ENCODE results near the gene GPR162. TPM values are rescaled to one million over a fixed set of nuclear protein-coding genes. Genes with fewer than 3 reads are reported as not detected.

The GPR162 gene
- total RNA-seq, 4 donors from 2014 or later = 0.16 to 0.31 (median 0.20) TPM; not detected in 1

DNA sequence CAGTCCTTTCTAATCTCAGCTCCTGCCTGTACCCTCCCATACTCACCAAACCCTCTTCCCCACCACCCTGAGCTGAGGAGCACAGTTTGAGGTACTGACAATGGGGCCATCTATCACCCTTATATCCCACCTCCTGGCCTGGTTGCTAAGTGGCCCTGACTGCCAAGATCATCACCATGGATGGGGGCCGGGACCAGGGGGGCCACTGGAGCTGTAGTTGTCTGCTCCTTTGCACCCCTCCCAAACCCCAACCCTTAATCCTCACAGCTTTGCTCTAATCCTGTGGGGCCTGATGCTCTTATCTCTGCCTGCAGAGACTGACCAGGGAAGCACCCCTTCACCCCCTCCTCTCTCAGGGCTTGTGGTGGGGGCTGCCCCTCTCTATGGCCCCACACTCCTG lies 18.7 kb downstream of the GPR162 start:
- in situ Hi-C loops (cut with MboI; ENCODE audit: low sequenced_read_pairs in 4 of 4) = loop anchor here in 1 of 4 donors (10.0 kb wide), 1 partner anchor 106 kb away; no protein-coding TSS in a partner anchor
- Histone ChIP-seq H3K27ac (no peak overlapping the region), H3K36me3 (no peaks in the 10 kb centered on the region)

DNA sequence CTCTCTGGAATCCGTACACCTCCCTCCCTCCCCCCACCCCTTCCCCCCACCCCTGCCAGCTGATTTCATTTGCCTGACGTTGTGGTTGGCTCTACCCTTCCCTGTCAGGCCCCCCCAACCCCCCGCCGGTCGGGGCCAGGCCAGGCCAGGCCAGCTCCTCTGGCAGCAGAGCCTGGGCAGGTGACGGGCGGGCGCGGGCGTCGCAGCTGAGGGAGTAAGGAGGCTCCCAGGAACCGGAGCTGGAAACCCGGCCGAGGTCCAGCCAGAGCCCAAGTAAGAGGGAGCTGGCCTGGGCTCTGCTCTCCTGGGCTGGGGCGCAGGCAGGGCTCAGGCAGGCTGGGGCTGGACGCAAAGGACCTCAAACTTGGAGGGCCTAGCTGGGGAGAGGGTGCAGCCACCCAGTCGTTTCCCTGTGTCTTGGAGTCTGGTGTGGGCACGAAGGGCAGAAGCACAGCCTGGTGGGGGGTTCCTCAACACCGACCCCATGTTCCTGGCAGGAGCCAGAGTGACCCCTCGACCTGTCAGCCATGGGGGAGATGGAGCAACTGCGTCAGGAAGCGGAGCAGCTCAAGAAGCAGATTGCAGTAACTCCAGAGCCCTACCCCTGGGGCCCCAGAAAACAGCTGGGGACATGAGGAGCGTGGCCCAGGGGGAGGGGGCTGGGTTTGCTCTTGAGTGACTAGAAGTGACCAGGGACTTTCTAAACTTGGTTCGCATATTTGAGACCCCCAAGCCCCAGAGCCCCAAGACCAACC lies 19.3 kb downstream of the GPR162 start, which contains the start of gene GNB3:
TSS of gene GNB3 (plus strand) at position 165 of the 755 bp plus-strand sequence. CDS start at position 528, 363 bp downstream.
- in situ Hi-C loops (cut with MboI; ENCODE audit: low sequenced_read_pairs in 4 of 4) = loop anchor here in 1 of 4 donors (10.0 kb wide), 1 partner anchor 106 kb away; no protein-coding TSS in a partner anchor
- intact Hi-C loops (cut with DNase I; ENCODE audit: low total_unique reads) = no loop called here
- DNase-seq (no peak), ATAC-seq (no peak)
- Histone ChIP-seq H3K4me3 (no peak within 1 kb of the TSS), H3K4me1 (no peaks in the 10 kb centered on the region), H3K27me3 (no peaks in the 10 kb centered on the region), H3K27ac (no peak within 1 kb of the TSS), H3K9me3 (no peaks in the 10 kb centered on the region), H3K36me3 (no peaks in the 10 kb centered on the region)
- no peak for TF ChIP-seq POLR2A (IDR thresholded peaks at IDR 0.05)
- no peak for TF ChIP-seq CTCF (IDR thresholded peaks at IDR 0.05 in 4 of 5, conservative IDR thresholded peaks at IDR 0.05 in 1 of 5)

More for the DNA sequence above, 18.7 kb downstream of the GPR162 start:
- DNase-seq (no peak), ATAC-seq (no peak)
- no peaks in the 10 kb centered on the region for H3K4me1 ChIP-seq
- H3K27me3 ChIP-seq = no peaks in the 10 kb centered on the region
- H3K9me3 ChIP-seq = no peaks in the 10 kb centered on the region
- intact Hi-C loops (cut with DNase I; ENCODE audit: low total_unique reads) = no loop called here
- TF ChIP-seq POLR2A (IDR thresholded peaks at IDR 0.05) (no peak), CTCF (IDR thresholded peaks at IDR 0.05 in 4 of 5, conservative IDR thresholded peaks at IDR 0.05 in 1 of 5) (no peak)
- no peak overlapping the region for H3K4me3 ChIP-seq

- in situ Hi-C loops (cut with MboI; ENCODE audit: low sequenced_read_pairs in 4 of 4) (loop anchor here in 1 of 4 donors (10.0 kb wide), 1 partner anchor 107 kb away; no protein-coding TSS in a partner anchor), intact Hi-C loops (cut with DNase I; ENCODE audit: low total_unique reads) (no loop called here)
- no peaks in the 10 kb centered on the region for H3K9me3 ChIP-seq
- H3K4me3 ChIP-seq = no peak overlapping the region
- no peak for DNase-seq
- H3K27me3 ChIP-seq = no peaks in the 10 kb centered on the region
- no peaks in the 10 kb centered on the region for H3K4me1 ChIP-seq
- TF ChIP-seq CTCF (IDR thresholded peaks at IDR 0.05 in 4 of 5, conservative IDR thresholded peaks at IDR 0.05 in 1 of 5) (no peak), POLR2A (IDR thresholded peaks at IDR 0.05) (no peak)
- H3K27ac ChIP-seq = no peak overlapping the region
- no peak for ATAC-seq
- H3K36me3 ChIP-seq = no peaks in the 10 kb centered on the region
These were observed 20.5 kb downstream of the GPR162 start for GRCh38 chr12:6842075-6842474.

DNA sequence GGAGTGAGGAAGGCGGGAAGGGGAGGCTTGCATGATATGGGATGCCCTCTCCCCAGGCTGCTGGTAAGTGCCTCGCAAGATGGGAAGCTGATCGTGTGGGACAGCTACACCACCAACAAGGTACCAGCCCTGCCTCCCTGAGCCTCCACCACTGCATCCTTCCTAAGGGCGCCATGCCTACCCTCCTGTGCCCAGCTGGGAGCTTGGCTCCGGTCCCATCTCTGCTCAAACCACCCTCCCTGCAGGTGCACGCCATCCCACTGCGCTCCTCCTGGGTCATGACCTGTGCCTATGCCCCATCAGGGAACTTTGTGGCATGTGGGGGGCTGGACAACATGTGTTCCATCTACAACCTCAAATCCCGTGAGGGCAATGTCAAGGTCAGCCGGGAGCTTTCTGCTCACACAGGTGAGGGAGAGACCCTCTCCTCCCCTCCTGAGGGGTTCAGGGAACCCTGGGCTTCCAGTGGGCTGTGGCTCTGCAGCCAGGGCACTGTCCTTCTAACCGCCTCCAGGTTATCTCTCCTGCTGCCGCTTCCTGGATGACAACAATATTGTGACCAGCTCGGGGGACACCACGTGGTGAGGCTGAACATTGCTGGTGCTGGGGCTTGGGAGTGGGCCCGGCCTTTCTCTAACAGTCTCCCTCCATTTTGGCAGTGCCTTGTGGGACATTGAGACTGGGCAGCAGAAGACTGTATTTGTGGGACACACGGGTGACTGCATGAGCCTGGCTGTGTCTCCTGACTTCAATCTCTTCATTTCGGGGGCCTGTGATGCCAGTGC lies 21.7 kb downstream of the GPR162 start:
- TF ChIP-seq POLR2A (IDR thresholded peaks at IDR 0.05) = no peak
- TF ChIP-seq CTCF (IDR thresholded peaks at IDR 0.05 in 4 of 5, conservative IDR thresholded peaks at IDR 0.05 in 1 of 5) = no peak
- DNase-seq (no peak), ATAC-seq (no peak)
- in situ Hi-C loops (cut with MboI; ENCODE audit: low sequenced_read_pairs in 4 of 4) (loop anchor here in 1 of 4 donors (10.0 kb wide), 1 partner anchor 109 kb away; no protein-coding TSS in a partner anchor), intact Hi-C loops (cut with DNase I; ENCODE audit: low total_unique reads) (no loop called here)
- Histone ChIP-seq H3K36me3 (no peaks in the 10 kb centered on the region), H3K4me1 (no peaks in the 10 kb centered on the region), H3K27me3 (no peaks in the 10 kb centered on the region), H3K9me3 (no peaks in the 10 kb centered on the region), H3K27ac (no peak overlapping the region), H3K4me3 (no peak overlapping the region)

Data from gastrocnemius medialis (tissue), 4 donors.